GM12892 (cell line): ENCODE data around the gene TES.
"Not testable (repeated sequence)": the region's sequence is repeated elsewhere in the genome, so short reads cannot be mapped to it uniquely, and the experiment has no call there.

Source experiments
- DNase-seq: peaks from one replicate; pipeline ENCODE4 v3.0.0; 2011; ENCODE audit not compliant: insufficient read length
- FAIRE-seq: peaks from 2 replicates; lab custom pipeline; 2011; peaks lifted over from hg19 to GRCh38; lab: Jason Lieb, UNC
- POLR2A ChIP-seq: IDR thresholded peaks from 2 replicates; pipeline ENCODE4 v1.6.1; 2011; ENCODE audit warnings: low read depth, low read length, control low read depth
- POLR2AphosphoS5 ChIP-seq: IDR thresholded peaks from 2 replicates; pipeline ENCODE4 v1.6.1; 2011; ENCODE audit warnings: low read depth, low read length, control low read depth
- TAF1 ChIP-seq: IDR thresholded peaks from 2 replicates; pipeline ENCODE4 v1.6.1; 2011; ENCODE audit warnings: low read depth, mild to moderate bottlenecking, control low read depth, low read length, borderline replicate concordance

TES gene

GRCh38 chr7:116279217-116279616 lies 68.9 kb downstream of the TES start:
- no peak for TF ChIP-seq POLR2A
- FAIRE-seq (no peak), DNase-seq (no peak)

- FAIRE-seq (no peak), DNase-seq (no peak)
- TF ChIP-seq POLR2A: no peak
- TF ChIP-seq POLR2AphosphoS5: no peak
- TF ChIP-seq TAF1: no peak
Measured at GRCh38 chr7:116280803-116281202, 70.5 kb downstream of the TES start.

- FAIRE-seq (no peak), DNase-seq (no peak)
- no peak for TF ChIP-seq TAF1
- TF ChIP-seq POLR2AphosphoS5: no peak
- no peak for TF ChIP-seq POLR2A
Measured at GRCh38 chr7:116283595-116284204, 73.4 kb downstream of the TES start.

GRCh38 chr7:116284390-116284789 lies 74.1 kb downstream of the TES start:
- DNase-seq: no peak
- TF ChIP-seq TAF1 (no peak), POLR2AphosphoS5 (no peak), POLR2A (no peak)
- no peak for FAIRE-seq

- no peak for TF ChIP-seq POLR2AphosphoS5
- FAIRE-seq: no peak
- DNase-seq: no peak
Measured at GRCh38 chr7:116285252-116285651, 74.9 kb downstream of the TES start.

GRCh38 chr7:116290740-116291139 lies 80.4 kb downstream of the TES start:
- DNase-seq (no peak), FAIRE-seq (peak; percentile 33)
- TF ChIP-seq POLR2A (no peak), TAF1 (no peak), POLR2AphosphoS5 (no peak)

- no peak for FAIRE-seq
- no peak for TF ChIP-seq POLR2A
- TF ChIP-seq TAF1: no peak
- no peak for TF ChIP-seq POLR2AphosphoS5
Measured at GRCh38 chr7:116291937-116292336, 81.6 kb downstream of the TES start.

GRCh38 chr7:116292381-116292780 lies 82.0 kb downstream of the TES start:
- TF ChIP-seq POLR2AphosphoS5 (no peak), TAF1 (no peak), POLR2A (no peak)
- FAIRE-seq (no peak), DNase-seq (no peak)

More at GRCh38 chr7:116291937-116292336, 81.6 kb downstream of the TES start:
- DNase-seq: no peak

GRCh38 chr7:116293139-116293538 lies 82.8 kb downstream of the TES start:
- DNase-seq: no peak
- no peak for FAIRE-seq
- TF ChIP-seq POLR2AphosphoS5 (no peak), POLR2A (no peak), TAF1 (no peak)

GRCh38 chr7:116293633-116294032 lies 83.3 kb downstream of the TES start:
- DNase-seq (no peak), FAIRE-seq (no peak)
- TF ChIP-seq POLR2A (no peak), POLR2AphosphoS5 (no peak), TAF1 (no peak)

GRCh38 chr7:116295903-116296302 lies 85.6 kb downstream of the TES start:
- not testable (repeated sequence) for FAIRE-seq, DNase-seq

GRCh38 chr7:116298055-116298454 lies 87.7 kb downstream of the TES start:
- DNase-seq: no peak
- TF ChIP-seq POLR2A: no peak
- TF ChIP-seq TAF1: no peak
- no peak for TF ChIP-seq POLR2AphosphoS5
- FAIRE-seq: no peak

GRCh38 chr7:116298576-116298975 lies 88.2 kb downstream of the TES start:
- FAIRE-seq (no peak), DNase-seq (no peak)
- TF ChIP-seq POLR2A (no peak), POLR2AphosphoS5 (no peak), TAF1 (no peak)
